GM10248 (cell line): ENCODE data around the gene RUNX2.

Experiments used
- CTCF ChIA-PET: fragments of 300-600 bp; sonication (Branson Sonifier 250); formaldehyde crosslinking; extraction: SDS; loops from one replicate; lab custom pipeline; 2021; ENCODE audit warnings: antibody characterized with exemption; lab: Yijun Ruan, JAX
- POLR2A ChIA-PET: fragments of 350-650 bp; sonication (Branson Sonifier 250); formaldehyde crosslinking; extraction: SDS; loops from one replicate; lab custom pipeline; 2020; ENCODE audit warnings: antibody characterized with exemption; lab: Yijun Ruan, JAX
- DNase-seq: peaks from one replicate; pipeline ENCODE4 v3.0.0; 2012; ENCODE audit errors: extremely low spot score
- TF ChIP-seq, protein P1 (sequence below): IDR thresholded peaks from 2 replicates; pipeline ENCODE4 v1.5.1; 2012; ENCODE audit warnings: mild to moderate bottlenecking, low read depth; ENCODE audit errors: extremely low read depth, missing control alignments, control extremely low read depth

RUNX2 gene

DNA sequence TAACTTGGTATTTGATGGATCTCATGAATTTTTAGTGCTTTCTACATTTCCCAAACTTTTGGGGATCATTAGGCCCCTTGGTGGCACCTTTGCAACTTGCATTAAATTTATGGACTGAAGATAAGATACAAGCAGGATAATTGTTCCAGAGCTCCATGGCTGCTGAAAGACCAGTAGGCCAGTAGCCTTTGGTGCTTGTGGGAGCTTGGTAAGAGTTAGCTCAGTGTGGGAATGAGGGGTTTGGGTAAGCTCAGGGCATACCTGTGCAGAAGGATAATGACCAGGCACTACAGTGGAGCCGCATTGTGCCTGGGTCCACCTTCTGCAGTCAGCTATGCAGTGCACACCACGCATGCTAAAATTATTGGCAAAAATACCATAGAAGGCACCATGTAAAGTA lies 290.1 kb downstream of the RUNX2 start:
- POLR2A ChIA-PET: no interaction called here
- TF ChIP-seq, protein P1, sequence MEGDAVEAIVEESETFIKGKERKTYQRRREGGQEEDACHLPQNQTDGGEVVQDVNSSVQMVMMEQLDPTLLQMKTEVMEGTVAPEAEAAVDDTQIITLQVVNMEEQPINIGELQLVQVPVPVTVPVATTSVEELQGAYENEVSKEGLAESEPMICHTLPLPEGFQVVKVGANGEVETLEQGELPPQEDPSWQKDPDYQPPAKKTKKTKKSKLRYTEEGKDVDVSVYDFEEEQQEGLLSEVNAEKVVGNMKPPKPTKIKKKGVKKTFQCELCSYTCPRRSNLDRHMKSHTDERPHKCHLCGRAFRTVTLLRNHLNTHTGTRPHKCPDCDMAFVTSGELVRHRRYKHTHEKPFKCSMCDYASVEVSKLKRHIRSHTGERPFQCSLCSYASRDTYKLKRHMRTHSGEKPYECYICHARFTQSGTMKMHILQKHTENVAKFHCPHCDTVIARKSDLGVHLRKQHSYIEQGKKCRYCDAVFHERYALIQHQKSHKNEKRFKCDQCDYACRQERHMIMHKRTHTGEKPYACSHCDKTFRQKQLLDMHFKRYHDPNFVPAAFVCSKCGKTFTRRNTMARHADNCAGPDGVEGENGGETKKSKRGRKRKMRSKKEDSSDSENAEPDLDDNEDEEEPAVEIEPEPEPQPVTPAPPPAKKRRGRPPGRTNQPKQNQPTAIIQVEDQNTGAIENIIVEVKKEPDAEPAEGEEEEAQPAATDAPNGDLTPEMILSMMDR: no peak
- CTCF ChIA-PET: no interaction called here
- no peak for DNase-seq

DNA sequence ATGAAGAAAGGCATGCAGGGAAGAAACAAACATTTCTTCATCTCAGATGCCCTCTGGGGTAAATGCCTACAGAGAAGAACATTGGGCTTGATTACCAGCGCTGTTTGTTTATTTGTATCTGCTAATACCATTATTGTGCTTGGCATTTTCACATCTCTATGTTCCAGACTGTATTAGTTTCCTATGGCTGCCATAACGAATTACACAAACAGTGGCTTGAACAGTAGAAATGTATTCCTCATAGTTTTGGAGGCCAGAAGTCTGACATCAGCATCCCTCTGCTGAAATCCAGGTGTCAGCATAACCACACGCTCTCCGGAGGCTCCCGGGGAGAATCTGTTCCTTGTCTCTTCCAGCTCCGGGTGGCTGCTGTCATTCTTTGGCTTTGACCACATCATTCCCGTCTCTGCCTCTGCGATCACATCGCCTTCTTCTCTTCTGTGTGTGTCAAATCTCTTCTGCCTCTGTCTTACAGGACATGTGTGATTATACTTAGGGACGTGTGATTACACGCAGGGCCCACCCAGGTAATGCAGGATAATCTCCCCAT lies 291.2 kb downstream of the RUNX2 start:
- no peak for DNase-seq
- CTCF ChIA-PET: interaction anchor here (1.1 kb wide), 1 partner anchor 14 kb away, joined by 3 read pairs; no protein-coding TSS in a partner anchor
- POLR2A ChIA-PET: no interaction called here
- TF ChIP-seq, protein P1: no peak

- DNase-seq: no peak
- ChIA-PET POLR2A (no interaction called here), CTCF (interaction anchor here (1.1 to 1.4 kb wide), 2 partner anchors 14 to 34 kb away, joined by 3 read pairs; no protein-coding TSS in a partner anchor)
- TF ChIP-seq, protein P1: no peak
Observed at GRCh38 chr6:45619994-45620471, 291.9 kb downstream of the RUNX2 start.

- CTCF ChIA-PET: interaction anchor here (0.9 to 1.4 kb wide), 2 partner anchors 9 to 91 kb away, joined by 4 read pairs; no protein-coding TSS in a partner anchor
- TF ChIP-seq, protein P1: no peak
- no peak for DNase-seq
- POLR2A ChIA-PET: no interaction called here
Observed at GRCh38 chr6:45624228-45624627, 296.1 kb downstream of the RUNX2 start.

DNA sequence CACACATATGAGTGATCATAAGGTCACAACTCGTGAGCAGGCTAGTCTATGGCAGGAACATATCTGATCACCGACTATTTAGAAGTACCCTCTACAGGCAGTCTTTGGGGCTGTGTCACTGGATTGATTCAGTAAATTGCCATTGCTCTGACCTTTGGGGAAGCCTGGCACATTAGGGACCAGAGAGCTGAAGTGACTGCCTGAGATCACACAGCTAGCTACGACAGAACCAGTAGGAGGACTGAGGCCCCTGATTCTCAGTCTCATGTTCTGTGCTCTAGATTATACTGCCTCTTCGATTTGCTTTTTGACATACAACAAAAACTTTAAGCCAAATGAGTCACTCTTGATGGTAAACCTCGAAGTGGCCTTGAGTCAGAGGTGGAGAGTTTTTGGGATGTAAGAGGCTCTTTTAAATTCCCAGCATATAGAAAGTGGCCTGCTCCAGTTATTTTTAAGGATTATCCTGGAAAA lies 297.1 kb downstream of the RUNX2 start:
- TF ChIP-seq, protein P1: no peak
- no peak for DNase-seq
- ChIA-PET CTCF (interaction anchor here (1.1 to 1.4 kb wide), 2 partner anchors 11 to 90 kb away, joined by 3 to 4 read pairs; no protein-coding TSS in a partner anchor), POLR2A (no interaction called here)

DNA sequence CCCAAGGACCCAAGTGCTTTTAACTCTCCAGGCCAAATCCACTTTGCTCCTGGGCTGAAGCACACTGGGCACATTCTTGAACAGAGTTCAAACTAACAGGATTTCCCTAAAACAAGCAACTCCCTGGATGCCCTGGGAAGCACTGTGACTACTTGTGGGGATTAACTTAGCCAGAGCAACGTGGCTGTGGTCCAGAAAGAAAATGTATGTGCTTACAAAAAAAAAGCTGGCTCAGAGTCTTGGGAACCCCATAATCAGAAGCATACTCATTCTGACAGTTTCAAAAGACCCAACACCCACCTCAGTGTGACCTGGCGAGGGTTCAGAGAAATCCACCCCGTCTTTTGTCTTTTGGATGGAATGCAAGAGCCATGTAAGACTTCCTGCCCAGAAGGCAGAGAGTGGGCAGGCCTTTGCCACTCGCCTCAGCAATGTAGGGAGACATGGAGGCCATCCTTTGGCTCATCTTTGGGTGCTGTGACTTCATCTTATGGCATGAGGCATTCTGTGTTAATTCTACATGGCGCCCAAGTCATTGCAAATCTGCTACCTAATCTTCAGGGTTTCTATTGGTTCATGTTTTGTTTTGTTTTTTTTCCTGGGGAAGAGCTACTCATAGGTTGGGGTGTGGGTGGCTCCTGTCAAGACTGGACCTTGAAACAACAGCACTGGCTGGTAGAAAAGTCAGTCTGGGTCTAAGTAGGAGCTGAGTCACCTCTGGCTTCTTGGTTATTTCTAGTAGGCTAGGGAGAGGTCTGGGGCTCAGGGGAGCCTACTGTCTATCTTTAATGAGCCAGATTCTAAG lies 298.2 kb downstream of the RUNX2 start:
- TF ChIP-seq, protein P1: no peak
- DNase-seq: no peak
- ChIA-PET CTCF (interaction anchor here (1.1 kb wide), 1 partner anchor 10 kb away, joined by 3 read pairs; no protein-coding TSS in a partner anchor), POLR2A (no interaction called here)
